Stimulated activated CD8-positive, alpha-beta memory T cell treated with anti-CD3 and anti-CD28 coated beads, Interleukin-2, amount 100 ng/mL, for 1 hour (primary cell): ENCODE results near the gene SLC25A45.
A peak's percentile ranks its signal among the peaks of the same experiment; 100 is the strongest.

Experiments
- DNase-seq, 2 donors: peaks; one replicate each; pipeline ENCODE4 v3.0.0-alpha.2; 2020; ENCODE audit warnings: low read depth in 2 of 2

The SLC25A45 gene

DNA sequence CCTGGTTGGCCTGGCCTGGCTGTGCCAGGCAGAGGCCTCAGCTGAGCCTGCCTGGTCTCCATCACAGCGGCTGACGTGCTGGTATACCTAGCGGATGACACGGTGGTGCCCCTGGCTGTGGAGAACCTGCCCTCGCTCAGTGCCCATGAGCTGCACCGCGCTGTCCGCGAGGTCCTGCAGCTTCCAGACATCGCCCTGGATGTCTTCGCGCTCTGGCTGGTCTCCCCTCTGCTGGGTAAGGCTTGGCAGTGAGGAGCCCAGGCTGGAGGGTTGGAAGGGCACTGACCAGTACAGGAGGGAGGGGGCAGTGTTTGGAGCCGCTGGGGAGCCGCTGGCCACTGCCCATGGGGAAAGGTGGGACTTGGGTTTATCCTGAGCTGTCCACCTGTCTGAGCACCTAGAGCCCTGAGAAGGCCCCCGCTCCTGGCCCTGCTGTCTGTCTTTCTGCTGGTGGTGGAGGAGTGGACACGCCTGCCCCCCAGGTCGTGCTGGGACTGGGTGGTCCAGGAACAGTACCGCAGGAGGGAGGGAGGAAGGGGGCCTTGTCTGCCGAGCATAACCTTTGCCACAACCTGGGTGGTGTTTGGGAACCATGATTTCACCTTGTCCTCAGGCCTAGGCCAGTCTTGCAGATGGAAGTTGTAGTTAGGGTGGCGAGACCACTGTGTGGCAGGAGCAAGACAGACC, 7.0 kb upstream of the SLC25A45 start:
- DNase-seq, result no peak

DNA sequence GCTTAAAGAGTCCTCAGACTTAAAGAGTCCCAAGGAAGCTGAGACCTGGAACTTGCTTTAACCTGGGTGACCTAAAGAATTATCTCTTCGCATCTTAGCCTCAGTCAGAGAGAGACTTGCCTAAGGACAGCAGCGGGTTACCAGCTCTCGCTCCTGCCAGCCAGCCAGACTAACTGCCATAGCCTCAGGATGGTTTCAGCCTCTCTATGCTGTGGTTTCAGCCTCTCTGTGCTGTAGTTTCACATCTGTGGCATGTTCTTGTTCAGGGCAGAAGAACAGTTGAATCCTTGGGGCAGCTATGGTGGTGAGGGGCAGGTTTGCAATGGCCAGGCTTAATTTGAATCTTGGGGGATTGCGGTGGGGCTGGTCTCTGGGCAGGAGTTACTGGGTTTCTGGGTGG, 6.3 kb upstream of the SLC25A45 start:
- no peak for DNase-seq

DNA sequence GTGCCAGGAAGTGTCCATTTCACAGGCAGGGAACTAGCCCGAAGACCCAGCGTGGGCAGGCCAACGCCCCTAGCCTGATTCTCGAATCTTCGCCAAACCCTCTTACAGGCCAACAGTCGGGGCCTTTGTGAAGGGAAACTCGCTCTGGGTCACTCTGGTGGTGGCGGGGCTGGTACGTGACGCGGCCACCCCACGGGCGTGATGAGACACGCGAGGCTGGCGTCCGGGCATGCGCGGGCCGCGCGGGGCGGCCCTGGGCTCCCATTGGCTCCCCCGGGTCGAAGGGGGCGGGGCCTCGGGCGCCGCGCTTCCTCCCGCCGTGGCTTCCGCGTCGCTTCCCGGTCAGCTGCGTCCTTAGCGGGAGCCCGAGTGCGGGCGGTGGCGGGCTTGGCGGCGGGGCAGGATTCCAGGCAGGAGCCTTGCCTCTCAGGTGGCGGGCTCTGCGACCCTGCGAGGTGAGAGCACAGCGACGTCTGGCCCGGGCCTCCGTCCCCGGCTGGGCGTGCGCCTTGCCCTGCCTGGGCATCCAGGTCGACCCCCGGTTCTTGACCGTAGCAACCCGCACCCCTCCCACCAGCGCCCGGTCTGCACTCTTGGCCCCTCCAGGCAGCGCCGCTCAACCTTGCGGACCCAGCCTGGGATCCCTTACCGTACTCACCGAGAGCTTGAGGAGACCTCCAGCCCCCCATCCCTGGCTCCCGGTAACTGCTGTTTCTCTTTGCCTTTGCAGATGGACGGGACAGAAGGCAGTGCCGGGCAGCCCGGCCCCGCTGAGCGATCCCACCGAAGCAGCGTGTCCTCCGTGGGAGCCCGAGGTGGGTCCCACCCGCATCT, 4.1 kb upstream of the SLC25A45 start, which contains the start of gene FRMD8:
TSS of gene FRMD8 (plus strand) at position 331 of the 834 bp plus-strand sequence. CDS start at position 731, 400 bp downstream.
- peak; percentile 78 to 83 for DNase-seq

DNA sequence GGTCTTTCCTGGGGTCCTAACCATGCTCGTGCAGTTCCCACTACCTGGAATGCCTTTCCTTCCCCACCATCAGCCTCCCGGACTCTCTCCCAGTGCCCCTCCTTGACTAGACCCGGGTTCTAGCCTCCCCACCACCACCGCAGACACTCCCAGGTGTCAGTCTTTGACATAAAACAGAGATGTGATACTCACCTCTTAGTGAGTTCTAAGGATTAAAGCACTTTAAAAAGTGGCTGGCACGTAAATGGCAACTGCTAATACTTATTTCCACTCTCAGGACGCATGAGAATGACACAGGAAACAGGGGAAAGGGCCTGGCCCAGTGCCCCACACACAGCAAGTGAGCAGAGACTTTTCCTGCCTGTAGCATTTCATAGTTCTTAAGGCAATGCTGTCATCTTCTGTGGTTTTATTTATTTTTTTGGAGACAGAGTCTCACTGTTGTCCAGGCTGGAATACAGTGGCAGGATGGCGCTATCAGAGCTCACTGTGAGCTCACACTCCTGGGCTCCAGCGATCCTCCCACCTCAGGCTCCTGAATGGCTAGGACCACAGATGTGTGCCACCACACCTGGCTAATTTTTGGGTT, 1.9 kb upstream of the SLC25A45 start:
- no peak for DNase-seq

DNA sequence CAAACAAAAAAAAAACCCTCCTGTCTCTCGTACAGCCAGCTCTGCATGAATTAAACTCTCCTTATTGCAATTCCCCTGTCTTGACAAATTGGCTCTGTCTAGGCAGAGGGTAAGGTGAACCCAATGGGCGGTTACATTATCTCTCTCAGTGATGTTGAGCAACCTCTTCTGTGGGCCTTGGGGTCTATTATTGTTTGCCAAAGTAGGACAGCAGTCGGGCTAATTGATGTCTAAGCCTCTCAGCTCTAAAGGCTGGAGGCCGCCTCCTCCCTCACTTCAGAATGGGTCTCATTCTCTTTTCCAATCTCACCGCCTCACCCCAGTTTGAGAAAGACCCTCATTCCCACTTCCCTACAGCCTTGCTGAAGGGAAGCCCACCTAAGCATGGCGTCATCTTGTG, 1.3 kb upstream of the SLC25A45 start:
- no peak for DNase-seq

DNA sequence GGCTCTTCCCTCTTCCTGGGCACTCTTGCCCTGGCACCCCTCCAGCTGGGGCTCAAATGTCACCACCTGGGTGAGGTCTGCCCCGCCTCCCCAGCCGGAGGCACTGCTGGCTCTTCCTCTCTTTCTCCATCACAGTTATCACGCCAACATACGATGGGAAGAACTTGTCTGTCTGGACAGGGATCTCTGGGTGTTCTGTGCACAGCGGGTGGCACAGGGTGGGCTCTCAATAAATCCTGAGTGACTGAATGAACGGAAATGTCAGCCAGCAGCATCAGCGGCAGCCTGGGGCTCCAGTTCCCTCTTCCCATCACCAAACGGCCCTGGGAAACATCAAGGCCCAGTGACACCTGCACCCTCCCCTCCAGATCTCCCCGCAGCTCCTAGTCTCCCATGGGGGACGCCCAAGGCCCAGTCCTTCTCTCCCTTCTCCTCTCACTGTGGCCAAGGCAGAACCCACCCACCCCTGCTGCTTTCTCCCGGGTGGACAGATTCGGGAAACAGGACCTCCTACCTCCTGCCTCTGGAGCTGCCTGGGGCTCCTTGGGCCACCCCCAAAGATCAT, 440 bp upstream of the SLC25A45 start:
- no peak for DNase-seq

DNA sequence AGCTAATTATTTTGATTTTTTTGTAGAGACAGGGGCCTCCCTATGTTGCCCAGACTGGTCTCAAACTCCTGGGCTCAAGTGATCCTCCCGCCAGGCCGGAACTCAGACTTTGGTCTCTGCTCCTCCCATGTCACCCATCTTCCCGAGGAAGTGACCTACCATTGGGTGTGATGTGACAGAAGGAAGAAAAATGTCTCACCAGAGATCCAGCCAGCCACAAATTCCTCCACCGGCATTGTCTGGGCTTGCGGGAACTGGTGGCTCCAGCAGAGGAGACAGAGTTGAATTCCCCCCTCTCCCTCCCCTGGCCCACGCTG, 772 bp downstream of the SLC25A45 start:
- DNase-seq, result no peak

DNA sequence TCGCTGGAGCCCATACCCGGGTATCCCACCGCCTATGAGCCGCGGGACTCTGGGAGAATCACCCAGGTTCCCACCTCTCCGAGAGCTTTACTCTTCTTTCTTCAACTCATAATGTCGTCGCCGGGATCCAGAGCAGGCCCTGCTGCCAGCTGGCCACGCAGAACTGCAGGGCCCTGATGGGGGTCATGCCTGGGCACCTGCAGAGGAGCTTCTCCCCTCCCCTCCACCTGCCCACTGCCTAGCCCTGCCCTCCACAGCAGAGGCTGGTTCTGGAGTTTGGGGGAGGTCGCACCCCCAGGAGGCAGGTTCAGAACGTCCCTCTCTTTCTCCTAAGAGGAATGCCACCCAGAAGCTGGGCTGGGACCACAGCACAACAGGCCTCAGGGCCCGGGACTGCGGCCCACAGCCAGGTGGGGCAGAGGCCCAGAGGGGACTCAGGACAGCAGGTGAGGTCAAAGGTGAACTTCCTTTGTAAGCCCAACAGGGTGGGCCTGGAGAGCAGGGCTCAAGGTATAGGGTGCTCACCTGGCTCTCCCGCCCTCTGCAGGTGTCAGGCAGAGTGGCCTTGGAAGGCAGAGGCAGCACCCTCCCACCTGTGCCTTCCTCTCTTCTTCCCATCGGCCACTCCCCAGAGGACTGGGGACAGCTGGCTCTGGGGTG, 1.9 kb downstream of the SLC25A45 start:
- no peak for DNase-seq

DNA sequence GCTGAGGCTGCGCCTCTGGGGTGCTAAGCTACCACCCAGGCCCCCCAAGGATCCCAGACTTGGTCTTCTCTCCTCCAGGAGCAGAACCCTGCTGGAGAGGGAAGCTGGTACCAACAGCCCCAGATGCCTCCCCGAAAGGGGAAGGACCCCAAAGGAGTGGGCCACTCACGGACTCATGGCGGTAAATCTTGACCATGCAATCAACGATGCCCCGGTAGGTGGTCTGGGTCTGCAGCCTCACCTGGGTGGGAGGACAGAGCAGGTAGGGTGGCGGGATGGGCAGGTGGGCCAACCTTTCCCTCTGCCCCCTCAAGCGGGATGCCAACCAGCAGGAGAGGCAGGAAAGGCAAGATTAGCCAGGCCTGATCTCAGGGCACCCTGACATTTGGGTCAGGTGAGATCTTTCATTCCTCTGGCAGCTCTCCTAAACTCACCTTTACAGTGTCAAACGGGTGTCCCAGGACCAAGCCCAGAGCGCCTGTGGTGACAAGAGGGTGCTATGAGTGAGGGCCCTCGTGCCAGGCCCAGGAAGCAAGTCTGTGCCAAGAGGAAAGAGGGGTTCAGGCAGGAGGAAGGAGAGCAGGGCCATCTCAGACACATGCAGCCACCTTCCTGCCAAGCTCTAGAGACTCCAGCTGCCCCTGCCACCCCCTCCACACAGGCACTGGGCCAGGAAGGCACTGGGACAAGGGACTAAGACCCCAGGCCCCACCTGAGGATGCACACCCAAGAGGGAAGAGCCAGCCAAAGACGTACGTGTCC, 2.6 kb downstream of the SLC25A45 start:
- no peak for DNase-seq

DNA sequence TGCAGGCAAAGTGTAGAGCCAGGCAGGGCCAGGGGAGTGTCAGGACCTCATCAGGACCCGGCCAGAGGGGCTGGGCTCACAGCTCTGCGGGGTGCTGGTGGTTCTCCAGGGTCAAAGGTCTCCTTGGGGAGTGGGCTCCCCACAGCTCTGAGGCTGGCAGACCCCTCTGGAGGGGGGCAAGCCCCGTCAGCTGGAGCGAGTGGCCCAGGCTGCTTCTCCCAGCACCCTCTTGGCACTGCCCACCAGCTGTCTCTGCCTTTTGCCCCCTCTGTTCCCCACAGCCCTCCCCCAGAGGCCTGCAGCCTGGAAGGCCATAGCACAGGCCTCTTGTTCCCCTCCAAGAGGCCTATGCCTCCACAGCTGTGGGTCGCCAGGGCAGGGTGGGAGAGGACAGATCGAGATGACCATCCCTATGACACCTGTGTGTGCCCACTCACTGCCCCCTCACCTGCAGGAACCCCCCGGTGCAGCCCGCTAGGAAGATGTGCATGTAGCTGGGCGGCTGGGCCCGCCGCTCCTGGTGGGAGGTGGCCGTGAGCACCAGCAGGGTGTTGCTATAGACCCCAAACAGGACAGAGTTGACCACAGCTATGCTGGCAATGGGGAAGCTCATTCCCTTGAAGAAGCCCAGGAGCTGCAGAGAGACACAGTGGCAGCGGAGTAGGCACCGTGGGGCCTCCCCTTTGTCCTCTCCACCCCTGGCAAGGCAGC, 3.4 kb downstream of the SLC25A45 start:
- DNase-seq, result no peak

DNA sequence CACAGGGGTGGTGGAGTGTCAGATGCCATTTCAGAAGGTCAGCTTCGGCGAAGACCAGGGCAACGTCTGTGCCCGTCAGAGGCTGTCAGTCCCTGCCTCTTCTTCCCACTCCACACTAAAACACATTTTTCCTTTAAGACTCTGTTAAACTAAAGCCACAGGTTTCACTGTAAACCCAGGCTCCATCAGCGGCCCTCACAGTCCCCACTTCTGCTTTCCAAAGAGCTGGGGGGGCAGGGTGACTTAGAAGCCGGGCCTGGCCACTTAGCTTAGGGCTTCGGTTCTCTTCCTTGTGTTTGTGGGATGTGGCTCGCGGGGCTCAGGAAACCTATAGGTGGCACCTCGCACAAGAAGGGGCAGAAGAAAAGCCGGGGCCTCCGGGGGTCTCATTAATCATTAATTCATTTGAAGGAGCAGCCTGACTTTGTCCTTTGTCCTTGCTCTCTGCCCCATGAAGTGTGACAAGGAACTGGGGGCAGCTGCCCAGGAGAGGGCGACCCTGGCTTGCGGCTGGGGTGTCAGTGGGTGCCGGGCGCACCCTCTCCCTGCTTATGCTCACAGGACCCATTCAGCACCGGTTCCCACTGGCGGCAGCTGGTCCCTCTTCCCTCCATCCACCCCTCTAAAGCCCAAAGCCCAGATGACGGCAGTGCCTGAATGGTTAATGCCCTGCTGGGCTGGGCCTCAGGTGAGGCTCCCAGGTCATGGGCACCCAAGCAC, 4.1 kb downstream of the SLC25A45 start:
- no peak for DNase-seq

DNA sequence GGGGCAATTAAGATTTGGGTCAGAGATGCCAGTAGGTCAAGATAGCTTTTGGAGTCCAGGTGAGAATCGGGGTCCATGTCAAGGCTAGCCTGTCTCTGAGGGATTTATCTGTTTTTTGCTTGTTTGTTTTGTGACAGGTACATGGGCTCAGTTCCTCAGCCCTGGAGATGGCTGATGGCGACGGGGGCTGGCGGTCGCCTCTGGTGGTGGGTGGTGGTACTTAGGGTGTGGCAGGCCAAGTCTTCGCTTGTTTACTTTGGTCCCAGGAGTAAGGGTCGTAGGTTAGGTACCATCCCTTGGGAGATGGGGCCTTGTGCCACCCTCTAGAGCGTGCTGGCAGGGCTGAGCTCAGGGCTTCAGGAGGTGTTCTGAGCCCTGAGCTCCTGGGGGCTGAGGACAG, 4.7 kb downstream of the SLC25A45 start:
- DNase-seq, result no peak

DNA sequence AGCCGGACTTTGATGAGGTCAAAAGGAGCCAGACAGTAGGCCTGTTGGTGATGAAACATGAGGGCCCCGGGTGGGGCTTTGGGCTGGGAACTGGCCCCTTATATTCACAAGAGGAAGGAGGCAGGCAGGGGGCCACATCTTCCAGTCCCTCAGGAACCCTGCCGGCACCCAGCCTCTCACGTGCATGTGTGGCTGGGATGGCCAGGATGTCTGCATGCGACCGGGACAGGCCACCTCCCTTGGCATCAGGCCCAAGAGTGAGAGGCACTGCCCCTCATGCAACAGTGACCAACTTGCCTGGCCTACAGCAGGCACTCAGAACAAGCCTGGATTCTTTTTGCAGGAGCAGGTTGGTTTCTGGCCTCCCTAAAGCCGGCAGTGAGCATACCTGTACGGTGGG, 5.4 kb downstream of the SLC25A45 start:
- DNase-seq, result no peak

DNA sequence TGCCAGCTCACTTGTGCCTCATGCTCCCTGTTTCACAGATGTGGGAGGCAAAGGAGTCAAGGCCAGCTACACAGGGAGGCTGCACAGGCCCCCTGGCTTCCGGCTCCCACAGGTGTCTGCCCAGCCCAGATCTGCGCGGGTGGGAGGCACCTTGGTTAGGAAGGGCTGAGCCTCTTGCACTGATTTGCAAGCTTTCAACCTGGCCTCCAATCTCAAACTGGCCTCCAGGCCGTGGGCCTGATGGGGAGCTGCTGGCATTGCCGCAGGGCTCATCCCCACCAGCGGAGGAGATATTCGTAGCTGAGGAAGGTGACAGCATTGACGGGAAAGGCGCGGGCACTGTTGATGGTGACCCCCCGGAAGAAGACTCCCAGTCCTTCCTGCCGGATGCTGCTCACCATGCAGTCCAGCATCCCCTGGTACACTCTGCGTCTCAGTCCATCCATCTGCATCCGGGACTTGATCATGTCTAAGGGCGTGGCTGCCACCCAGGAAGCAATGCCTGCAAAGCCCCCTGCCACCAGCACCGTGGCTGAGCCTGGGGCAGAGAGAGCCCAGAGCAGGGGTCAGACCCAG, 6.2 kb downstream of the SLC25A45 start:
- DNase-seq, result no peak

DNA sequence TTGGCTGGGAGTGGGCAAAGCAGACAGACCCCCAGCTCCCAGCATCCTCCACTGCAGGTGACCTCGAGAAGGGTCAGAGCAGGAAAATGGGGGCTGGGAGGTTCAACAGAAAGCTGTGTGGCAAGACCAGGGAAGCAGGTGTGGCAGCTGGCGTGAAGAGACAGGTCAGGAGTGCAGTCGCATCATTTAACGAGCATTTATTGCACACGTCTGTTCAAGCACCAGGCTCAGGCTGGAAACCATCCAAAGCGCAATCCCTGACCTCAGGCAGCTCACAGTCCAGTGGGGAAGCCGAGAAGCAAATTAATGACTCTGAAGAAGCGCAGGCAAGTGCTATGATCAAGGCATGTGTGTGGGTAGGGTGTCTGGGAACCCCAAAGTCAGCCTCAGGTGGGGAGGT, 7.4 kb downstream of the SLC25A45 start:
- DNase-seq, result no peak

DNA sequence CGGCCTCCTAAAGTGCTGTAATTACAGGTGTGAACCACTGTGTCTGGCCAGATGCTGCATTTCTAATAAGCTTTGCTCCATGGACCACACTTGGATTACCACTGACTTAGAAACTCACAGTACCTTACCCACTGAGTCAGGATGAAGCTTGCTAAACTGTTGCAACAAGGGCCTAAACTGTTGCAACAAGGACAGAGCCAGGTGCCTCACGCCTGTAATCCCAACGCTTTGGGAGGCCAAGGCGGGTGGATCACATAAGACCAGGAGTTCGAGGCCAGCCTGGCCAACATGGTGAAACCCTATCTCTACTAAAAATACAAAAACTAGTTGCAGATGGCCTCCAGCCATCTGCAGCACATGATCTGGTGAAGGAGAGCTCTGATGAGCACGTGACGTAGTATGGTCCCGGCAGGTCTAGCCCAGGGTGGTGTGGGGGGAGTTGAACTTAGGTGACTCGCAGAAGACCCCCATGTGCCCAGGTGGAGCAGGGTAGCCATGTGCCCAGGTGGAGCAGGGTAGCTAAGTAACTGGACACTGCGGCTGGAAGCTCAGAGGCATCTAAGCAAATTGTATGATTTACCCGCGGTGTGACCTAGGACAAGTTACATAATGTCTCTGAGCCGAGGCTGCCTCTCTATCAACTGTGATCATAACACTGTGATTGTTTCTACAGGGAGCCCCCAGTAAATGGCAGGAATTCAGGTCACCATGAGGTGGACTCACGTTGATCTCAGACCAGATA, 8.4 kb downstream of the SLC25A45 start:
- DNase-seq, result no peak

DNA sequence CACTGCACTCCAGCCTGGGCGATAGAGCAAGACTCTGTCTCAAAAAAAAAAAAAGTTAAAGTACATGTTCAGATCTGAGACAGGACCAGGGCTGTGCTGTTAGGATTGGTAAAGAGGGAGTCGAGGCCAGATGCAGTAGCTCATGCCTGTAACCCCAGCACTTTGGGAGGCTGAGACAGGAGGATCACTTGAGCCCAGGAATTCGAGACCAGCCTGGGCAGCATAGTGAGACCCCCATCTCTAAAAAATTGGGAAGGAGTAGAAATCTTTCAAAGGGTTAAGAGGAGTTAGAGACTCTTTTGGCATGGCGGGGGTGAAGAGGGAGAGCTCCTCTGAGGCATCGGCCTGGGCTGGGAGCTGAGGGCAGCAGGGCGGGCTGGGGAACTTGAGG, 11.8 kb downstream of the SLC25A45 start:
- DNase-seq, result no peak

DNA sequence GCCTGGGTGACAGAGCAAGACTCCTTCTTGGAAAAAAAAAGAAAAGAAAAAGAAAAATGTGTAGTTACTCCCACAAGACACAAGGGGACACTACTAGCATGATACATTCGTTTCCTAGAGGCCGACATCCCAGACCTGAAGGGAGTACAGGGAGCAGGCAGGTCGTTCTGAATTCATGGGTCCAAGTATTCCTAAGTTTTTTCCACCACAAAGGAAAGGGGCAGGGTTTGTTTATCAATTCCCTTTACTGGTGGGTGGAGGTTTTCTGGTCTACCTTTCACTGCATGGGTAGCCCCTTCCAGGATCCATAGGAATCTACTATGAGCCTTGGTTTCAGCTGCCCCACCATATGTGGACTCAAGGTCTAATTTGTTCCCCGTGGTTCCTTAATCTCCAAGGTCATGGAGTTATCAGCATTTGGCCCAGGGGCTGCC, 16.1 kb downstream of the SLC25A45 start:
- no peak for DNase-seq

DNA sequence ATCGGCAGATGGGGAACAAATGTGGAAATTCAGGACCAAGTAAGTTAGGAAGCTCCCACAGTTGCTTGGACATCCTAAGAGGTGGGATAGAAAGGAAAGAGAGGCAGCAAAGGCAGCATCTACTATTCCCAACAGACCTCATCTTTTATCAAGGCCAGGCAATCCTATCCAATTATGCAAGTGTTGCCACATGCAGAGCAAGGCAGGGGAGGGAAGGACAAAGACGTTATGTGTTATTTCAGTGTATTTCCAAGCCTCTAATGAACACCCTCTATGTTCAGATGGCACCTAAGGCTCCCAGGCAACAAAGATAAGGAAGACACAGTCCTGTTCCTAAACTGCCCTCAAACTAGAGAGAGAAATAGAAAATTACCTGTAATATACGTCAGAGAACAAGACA, 18.7 kb downstream of the SLC25A45 start:
- DNase-seq, result no peak
